HepG2 (cell line): ENCODE results near the gene MRPL10. TPM values are rescaled to one million over a fixed set of nuclear protein-coding genes. Genes with fewer than 3 reads are reported as not detected.

ENCODE experiments used
- CCDC6 ChIP-seq: sonication (generic); formaldehyde crosslinking; IDR thresholded peaks from 2 replicates; pipeline ENCODE4 v1.8.1; 2022; ENCODE audit warnings: mild to moderate bottlenecking, missing genetic modification reagents, moderate library complexity
- ETV5 ChIP-seq: IDR thresholded peaks from 2 replicates; pipeline ENCODE4 v1.6.1; 2018; ENCODE audit warnings: missing biosample characterization, missing genetic modification reagents, inconsistent platforms, borderline replicate concordance
- FLYWCH1 ChIP-seq: sonication (generic); formaldehyde crosslinking; IDR thresholded peaks from 2 replicates; pipeline ENCODE4 v1.8.1; 2023; ENCODE audit warnings: mild to moderate bottlenecking, missing genetic modification reagents
- HES4 ChIP-seq: sonication (generic); formaldehyde crosslinking; IDR thresholded peaks from 2 replicates; pipeline ENCODE4 v1.9.0; 2021; ENCODE audit warnings: mild to moderate bottlenecking, missing genetic modification reagents, borderline replicate concordance
- HNF1B ChIP-seq: sonication (generic); formaldehyde crosslinking; IDR thresholded peaks from 2 replicates; pipeline ENCODE4 v1.5.1; 2020; ENCODE audit warnings: mild to moderate bottlenecking, moderate library complexity, missing genetic modification reagents
- HNF4A ChIP-seq: sonication (generic); formaldehyde crosslinking; IDR thresholded peaks from 2 replicates; pipeline ENCODE4 v1.4.0; 2020; ENCODE audit warnings: missing genetic modification reagents
- HOXD1 ChIP-seq: sonication (generic); formaldehyde crosslinking; IDR thresholded peaks from 2 replicates; pipeline ENCODE4 v1.5.0; 2020; ENCODE audit warnings: missing genetic modification reagents
- PAXIP1 ChIP-seq: sonication (generic); formaldehyde crosslinking; conservative IDR thresholded peaks from 2 replicates; pipeline ENCODE4 v1.4.0; 2020; ENCODE audit warnings: mild to moderate bottlenecking, missing genetic modification reagents, moderate library complexity
- POGZ ChIP-seq: sonication (generic); formaldehyde crosslinking; IDR thresholded peaks from 2 replicates; pipeline ENCODE4 v1.4.0; 2020; ENCODE audit warnings: mild to moderate bottlenecking, missing genetic modification reagents
- RARA ChIP-seq: IDR thresholded peaks from 2 replicates; pipeline ENCODE4 v1.6.1; 2016; ENCODE audit warnings: missing genetic modification reagents, missing compliant biosample characterization
- SOX5 ChIP-seq: IDR thresholded peaks from 2 replicates; pipeline ENCODE4 v1.6.1; 2016; ENCODE audit warnings: borderline replicate concordance
- ZNF441 ChIP-seq: sonication (generic); formaldehyde crosslinking; IDR thresholded peaks from 2 replicates; pipeline ENCODE4 v1.7.0; 2021; ENCODE audit warnings: missing genetic modification reagents, borderline replicate concordance
- ZNF468 ChIP-seq: sonication (generic); formaldehyde crosslinking; IDR thresholded peaks from 2 replicates; pipeline ENCODE4 v1.8.0; 2022; ENCODE audit warnings: mild to moderate bottlenecking, moderate library complexity, missing genetic modification reagents
- ZNF530 ChIP-seq: sonication (generic); formaldehyde crosslinking; IDR thresholded peaks from 2 replicates; pipeline ENCODE4 v1.5.0; 2020; ENCODE audit warnings: low read depth, mild to moderate bottlenecking, missing genetic modification reagents
- ZNF598 ChIP-seq: sonication (generic); formaldehyde crosslinking; IDR thresholded peaks from 2 replicates; pipeline ENCODE4 v1.5.1; 2020; ENCODE audit warnings: mild to moderate bottlenecking, missing genetic modification reagents, borderline replicate concordance
- ZNF776 ChIP-seq: sonication (generic); formaldehyde crosslinking; IDR thresholded peaks from 2 replicates; pipeline ENCODE4 v1.4.0; 2020; ENCODE audit warnings: mild to moderate bottlenecking, missing genetic modification reagents
- polyA plus RNA-seq, 8 experiments: library from polyadenylated mRNA; depleted of rRNA in 3 of 8; stranded (reverse) in 7 of 8; unstranded in 1 of 8; fragments of >200 nt; fragmentation: Illumina TruSeq in 4 of 8; extraction: Trizol in 4 of 8; gene quantifications; 2 replicates each; pipeline versions ENCODE4 v1.2.1 to v1.2.3, GENCODE V29; 2011 to 2016; ENCODE audit warnings: low read depth in 4 of 8, missing spikeins in 1 of 8, mixed read lengths in 1 of 8; ENCODE audit not compliant: insufficient read depth in 1 of 8
- total RNA-seq, 5 experiments: library from RNA; depleted of rRNA; stranded (reverse); fragments of >200 nt; fragmentation: Illumina TruSeq; extraction: Trizol; gene quantifications; 2 replicates each; pipeline ENCODE4 v1.2.3, GENCODE V29; 2016; ENCODE audit warnings: low read depth in 1 of 5
- TF ChIP-seq, protein P1 (sequence below): sonication (generic); formaldehyde crosslinking; IDR thresholded peaks from 2 replicates; pipeline ENCODE4 v1.4.0; 2020; ENCODE audit warnings: missing genetic modification reagents, mild to moderate bottlenecking, borderline replicate concordance
- TF ChIP-seq, protein P2 (sequence below), 2 experiments: sonication (generic) in 1 of 2; formaldehyde crosslinking in 1 of 2; IDR thresholded peaks; 2 replicates each; pipeline versions ENCODE4 v1.4.0 to v1.6.1; 2018 to 2020; ENCODE audit warnings: missing genetic modification reagents in 2 of 2, borderline replicate concordance in 1 of 2, low read depth in 1 of 2, mild to moderate bottlenecking in 1 of 2, missing biosample characterization in 1 of 2

MRPL10 gene
- total and polyA plus RNA-seq, 2 of the 13 experiments (the other 11 are each of a cell fraction or from before 2014, with no cell fraction given): 56.7 to 149 TPM

DNA sequence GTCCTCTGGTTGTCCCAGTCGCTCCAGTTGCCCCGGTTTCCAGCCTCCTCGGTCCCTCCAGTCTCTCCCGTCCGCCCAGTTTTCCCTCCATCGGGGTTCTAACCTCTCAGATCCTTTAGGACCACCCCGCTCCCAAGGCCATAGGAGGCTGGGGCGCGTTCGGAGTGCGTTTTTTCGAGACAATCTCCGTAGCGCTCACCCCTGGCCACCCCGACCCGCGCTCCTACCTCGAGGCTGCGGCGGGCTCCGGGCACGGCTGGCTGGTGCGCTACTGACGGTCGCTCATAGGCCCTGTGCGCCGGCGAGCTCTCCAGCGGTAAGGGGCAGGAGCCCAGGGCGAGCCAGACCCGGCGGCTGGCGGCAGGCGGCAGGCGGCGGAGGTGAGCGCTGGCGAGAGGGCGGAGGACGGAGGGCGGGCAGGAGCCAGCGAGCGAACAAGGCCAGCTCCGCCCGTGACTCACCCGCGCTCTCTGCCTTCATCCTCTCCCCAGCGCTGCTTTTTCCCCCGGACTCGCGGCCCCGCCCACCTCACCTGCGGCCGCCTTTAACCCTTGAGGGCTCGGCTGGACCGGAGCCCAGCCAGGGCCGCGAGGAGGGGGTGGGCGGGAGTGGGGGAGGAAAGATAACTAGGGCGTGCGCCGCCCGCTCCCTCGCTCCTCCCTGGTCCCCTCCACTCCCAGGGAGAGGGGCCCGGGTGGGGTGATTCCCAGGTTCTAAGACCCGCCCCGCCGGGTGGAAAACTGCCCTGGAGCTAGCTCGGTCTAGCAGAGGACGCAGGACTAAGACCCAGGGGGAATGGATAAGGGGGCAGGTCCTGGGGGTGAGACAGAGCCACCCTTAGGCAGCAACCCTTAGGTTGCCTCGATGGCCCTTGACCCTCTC, 19.6 kb upstream of the MRPL10 start, which contains the start of gene SP6 (continued):
- peak; percentile 46; the same call in 1 of the 2 replicates for TF ChIP-seq PAXIP1 (CRISPR knock-in tag)
- 0 out of 2 replicates have a peak, but pooled peaks have one; percentile 10 for TF ChIP-seq POGZ
- TF ChIP-seq, protein P1, sequence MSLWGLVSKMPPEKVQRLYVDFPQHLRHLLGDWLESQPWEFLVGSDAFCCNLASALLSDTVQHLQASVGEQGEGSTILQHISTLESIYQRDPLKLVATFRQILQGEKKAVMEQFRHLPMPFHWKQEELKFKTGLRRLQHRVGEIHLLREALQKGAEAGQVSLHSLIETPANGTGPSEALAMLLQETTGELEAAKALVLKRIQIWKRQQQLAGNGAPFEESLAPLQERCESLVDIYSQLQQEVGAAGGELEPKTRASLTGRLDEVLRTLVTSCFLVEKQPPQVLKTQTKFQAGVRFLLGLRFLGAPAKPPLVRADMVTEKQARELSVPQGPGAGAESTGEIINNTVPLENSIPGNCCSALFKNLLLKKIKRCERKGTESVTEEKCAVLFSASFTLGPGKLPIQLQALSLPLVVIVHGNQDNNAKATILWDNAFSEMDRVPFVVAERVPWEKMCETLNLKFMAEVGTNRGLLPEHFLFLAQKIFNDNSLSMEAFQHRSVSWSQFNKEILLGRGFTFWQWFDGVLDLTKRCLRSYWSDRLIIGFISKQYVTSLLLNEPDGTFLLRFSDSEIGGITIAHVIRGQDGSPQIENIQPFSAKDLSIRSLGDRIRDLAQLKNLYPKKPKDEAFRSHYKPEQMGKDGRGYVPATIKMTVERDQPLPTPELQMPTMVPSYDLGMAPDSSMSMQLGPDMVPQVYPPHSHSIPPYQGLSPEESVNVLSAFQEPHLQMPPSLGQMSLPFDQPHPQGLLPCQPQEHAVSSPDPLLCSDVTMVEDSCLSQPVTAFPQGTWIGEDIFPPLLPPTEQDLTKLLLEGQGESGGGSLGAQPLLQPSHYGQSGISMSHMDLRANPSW (CRISPR knock-in tag): no peak
- TF ChIP-seq, protein P2, sequence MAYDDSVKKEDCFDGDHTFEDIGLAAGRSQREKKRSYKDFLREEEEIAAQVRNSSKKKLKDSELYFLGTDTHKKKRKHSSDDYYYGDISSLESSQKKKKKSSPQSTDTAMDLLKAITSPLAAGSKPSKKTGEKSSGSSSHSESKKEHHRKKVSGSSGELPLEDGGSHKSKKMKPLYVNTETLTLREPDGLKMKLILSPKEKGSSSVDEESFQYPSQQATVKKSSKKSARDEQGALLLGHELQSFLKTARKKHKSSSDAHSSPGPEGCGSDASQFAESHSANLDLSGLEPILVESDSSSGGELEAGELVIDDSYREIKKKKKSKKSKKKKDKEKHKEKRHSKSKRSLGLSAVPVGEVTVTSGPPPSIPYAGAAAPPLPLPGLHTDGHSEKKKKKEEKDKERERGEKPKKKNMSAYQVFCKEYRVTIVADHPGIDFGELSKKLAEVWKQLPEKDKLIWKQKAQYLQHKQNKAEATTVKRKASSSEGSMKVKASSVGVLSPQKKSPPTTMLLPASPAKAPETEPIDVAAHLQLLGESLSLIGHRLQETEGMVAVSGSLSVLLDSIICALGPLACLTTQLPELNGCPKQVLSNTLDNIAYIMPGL (CRISPR knock-in tag; IDR thresholded peaks at IDR 0.05; ENCODE audit: borderline replicate concordance in 1 of 2, low read depth in 1 of 2): peak; percentile 86 to 88
- TF ChIP-seq HNF4A: no peak
- peak; percentile 18; the same call in 1 of the 2 replicates for TF ChIP-seq HOXD1 (CRISPR knock-in tag)
- TF ChIP-seq ZNF598: peak; percentile 51; the same call in 1 of the 2 replicates
- TF ChIP-seq RARA (CRISPR knock-in tag): 0 out of 2 replicates have a peak, but pooled peaks have one; percentile 26
- peak; percentile 29; the same call in 1 of the 2 replicates for TF ChIP-seq SOX5 (CRISPR knock-in tag)
- TF ChIP-seq ZNF468 (CRISPR knock-in tag): no peak
- 0 out of 2 replicates have a peak, but pooled peaks have one; percentile 66 for TF ChIP-seq ZNF530
- TF ChIP-seq HNF1B (CRISPR knock-in tag): no peak
- TF ChIP-seq CCDC6 (CRISPR knock-in tag): peak; percentile 66; the same call in 1 of the 2 replicates
- TF ChIP-seq ZNF776 (CRISPR knock-in tag): 0 out of 2 replicates have a peak, but pooled peaks have one; percentile 34
- TF ChIP-seq FLYWCH1 (CRISPR knock-in tag): no peak
- TF ChIP-seq HES4 (CRISPR knock-in tag): no peak; the same call in 1 of the 2 replicates
- TF ChIP-seq ZNF441 (CRISPR knock-in tag): peak; percentile 96
- TF ChIP-seq ETV5 (CRISPR knock-in tag): peak; percentile 50; the same call in 1 of the 2 replicates
